Measurements from ENCODE around the gene CYCS.
"Not testable (repeated sequence)": the region's sequence is repeated elsewhere in the genome, so short reads cannot be mapped to it uniquely, and the experiment has no call there.

CYCS gene

GRCh38 chr7:25117226-25118047 is 7.6 kb downstream of the CYCS start:
- Histone ChIP-seq H3K9me3 (ENCODE audit: control insufficient read depth, insufficient read depth, low read length) (no peaks in the 10 kb centered on the region), H3K27me3 (ENCODE audit: control insufficient read depth, insufficient read depth, low read length) (no peaks in the 10 kb centered on the region), H3K9ac (ENCODE audit: low read depth, low read length) (no peak overlapping the region), H3K36me3 (ENCODE audit: control insufficient read depth, insufficient read depth, low read length) (peaks cover 13% of the 10 kb centered on the region), H3K4me3 (ENCODE audit: low read depth, low read length) (no peak overlapping the region), H3K4me1 (ENCODE audit: control insufficient read depth, insufficient read depth, low read length) (no peaks in the 10 kb centered on the region)

GRCh38 chr7:25116621-25117020 is 8.4 kb downstream of the CYCS start:
- Histone ChIP-seq H3K9ac (ENCODE audit: low read depth, low read length) (no peak overlapping the region), H3K27me3 (ENCODE audit: control insufficient read depth, insufficient read depth, low read length) (no peaks in the 10 kb centered on the region), H3K9me3 (ENCODE audit: control insufficient read depth, insufficient read depth, low read length) (no peaks in the 10 kb centered on the region), H3K36me3 (ENCODE audit: control insufficient read depth, insufficient read depth, low read length) (peaks cover 11% of the 10 kb centered on the region), H3K4me3 (ENCODE audit: low read depth, low read length) (no peak overlapping the region), H3K4me1 (ENCODE audit: control insufficient read depth, insufficient read depth, low read length) (no peaks in the 10 kb centered on the region)

- not testable (repeated sequence) for H3K9me3 ChIP-seq (ENCODE audit: control insufficient read depth, insufficient read depth, low read length); H3K4me1 ChIP-seq (ENCODE audit: control insufficient read depth, insufficient read depth, low read length); H3K9ac ChIP-seq (ENCODE audit: low read depth, low read length); H3K36me3 ChIP-seq (ENCODE audit: control insufficient read depth, insufficient read depth, low read length); H3K27me3 ChIP-seq (ENCODE audit: control insufficient read depth, insufficient read depth, low read length); H3K4me3 ChIP-seq (ENCODE audit: low read depth, low read length)
Measured at GRCh38 chr7:25110514-25110913, 14.5 kb downstream of the CYCS start.

GRCh38 chr7:25109276-25109675 is 15.8 kb downstream of the CYCS start:
- Histone ChIP-seq H3K4me3 (ENCODE audit: low read depth, low read length) (no peak overlapping the region), H3K36me3 (ENCODE audit: control insufficient read depth, insufficient read depth, low read length) (no peaks in the 10 kb centered on the region), H3K9me3 (ENCODE audit: control insufficient read depth, insufficient read depth, low read length) (no peaks in the 10 kb centered on the region), H3K4me1 (ENCODE audit: control insufficient read depth, insufficient read depth, low read length) (no peaks in the 10 kb centered on the region), H3K9ac (ENCODE audit: low read depth, low read length) (no peak overlapping the region), H3K27me3 (ENCODE audit: control insufficient read depth, insufficient read depth, low read length) (no peaks in the 10 kb centered on the region)

- no peaks in the 10 kb centered on the region for H3K4me1 ChIP-seq (ENCODE audit: control insufficient read depth, insufficient read depth, low read length)
- no peak overlapping the region for H3K4me3 ChIP-seq (ENCODE audit: low read depth, low read length)
- H3K36me3 ChIP-seq (ENCODE audit: control insufficient read depth, insufficient read depth, low read length) = no peaks in the 10 kb centered on the region
- no peak overlapping the region for H3K9ac ChIP-seq (ENCODE audit: low read depth, low read length)
- H3K9me3 ChIP-seq (ENCODE audit: control insufficient read depth, insufficient read depth, low read length) = no peaks in the 10 kb centered on the region
- H3K27me3 ChIP-seq (ENCODE audit: control insufficient read depth, insufficient read depth, low read length) = no peaks in the 10 kb centered on the region
Measured at GRCh38 chr7:25105911-25106310, 19.1 kb downstream of the CYCS start.

- H3K9me3 ChIP-seq (ENCODE audit: control insufficient read depth, insufficient read depth, low read length) = no peaks in the 10 kb centered on the region
- no peaks in the 10 kb centered on the region for H3K36me3 ChIP-seq (ENCODE audit: control insufficient read depth, insufficient read depth, low read length)
- H3K4me3 ChIP-seq (ENCODE audit: low read depth, low read length) = no peak overlapping the region
- H3K27me3 ChIP-seq (ENCODE audit: control insufficient read depth, insufficient read depth, low read length) = no peaks in the 10 kb centered on the region
- no peak overlapping the region for H3K9ac ChIP-seq (ENCODE audit: low read depth, low read length)
- H3K4me1 ChIP-seq (ENCODE audit: control insufficient read depth, insufficient read depth, low read length) = no peaks in the 10 kb centered on the region
Measured at GRCh38 chr7:25103773-25104172, 21.3 kb downstream of the CYCS start.

- no peaks in the 10 kb centered on the region for H3K27me3 ChIP-seq (ENCODE audit: control insufficient read depth, insufficient read depth, low read length)
- H3K4me3 ChIP-seq (ENCODE audit: low read depth, low read length) = no peak overlapping the region
- no peaks in the 10 kb centered on the region for H3K36me3 ChIP-seq (ENCODE audit: control insufficient read depth, insufficient read depth, low read length)
- H3K9ac ChIP-seq (ENCODE audit: low read depth, low read length) = no peak overlapping the region
- no peaks in the 10 kb centered on the region for H3K9me3 ChIP-seq (ENCODE audit: control insufficient read depth, insufficient read depth, low read length)
- no peaks in the 10 kb centered on the region for H3K4me1 ChIP-seq (ENCODE audit: control insufficient read depth, insufficient read depth, low read length)
Measured at GRCh38 chr7:25101817-25102216, 23.2 kb downstream of the CYCS start.

- H3K9ac ChIP-seq (ENCODE audit: low read depth, low read length) = no peak overlapping the region
- H3K4me1 ChIP-seq (ENCODE audit: control insufficient read depth, insufficient read depth, low read length) = no peaks in the 10 kb centered on the region
- no peak overlapping the region for H3K4me3 ChIP-seq (ENCODE audit: low read depth, low read length)
- H3K27me3 ChIP-seq (ENCODE audit: control insufficient read depth, insufficient read depth, low read length) = no peaks in the 10 kb centered on the region
- H3K9me3 ChIP-seq (ENCODE audit: control insufficient read depth, insufficient read depth, low read length) = no peaks in the 10 kb centered on the region
- no peaks in the 10 kb centered on the region for H3K36me3 ChIP-seq (ENCODE audit: control insufficient read depth, insufficient read depth, low read length)
Measured at GRCh38 chr7:25098096-25099046, 26.7 kb downstream of the CYCS start.

- H3K36me3 ChIP-seq (ENCODE audit: control insufficient read depth, insufficient read depth, low read length) = no peaks in the 10 kb centered on the region
- H3K9me3 ChIP-seq (ENCODE audit: control insufficient read depth, insufficient read depth, low read length) = no peaks in the 10 kb centered on the region
- no peaks in the 10 kb centered on the region for H3K4me1 ChIP-seq (ENCODE audit: control insufficient read depth, insufficient read depth, low read length)
- no peaks in the 10 kb centered on the region for H3K27me3 ChIP-seq (ENCODE audit: control insufficient read depth, insufficient read depth, low read length)
- H3K4me3 ChIP-seq (ENCODE audit: low read depth, low read length) = no peak overlapping the region
- no peak overlapping the region for H3K9ac ChIP-seq (ENCODE audit: low read depth, low read length)
Measured at GRCh38 chr7:25095516-25096345, 29.3 kb downstream of the CYCS start.

GRCh38 chr7:25093268-25093826 is 31.7 kb downstream of the CYCS start:
- Histone ChIP-seq H3K36me3 (ENCODE audit: control insufficient read depth, insufficient read depth, low read length) (no peaks in the 10 kb centered on the region), H3K4me3 (ENCODE audit: low read depth, low read length) (no peak overlapping the region), H3K9me3 (ENCODE audit: control insufficient read depth, insufficient read depth, low read length) (no peaks in the 10 kb centered on the region), H3K4me1 (ENCODE audit: control insufficient read depth, insufficient read depth, low read length) (no peaks in the 10 kb centered on the region), H3K9ac (ENCODE audit: low read depth, low read length) (no peak overlapping the region), H3K27me3 (ENCODE audit: control insufficient read depth, insufficient read depth, low read length) (no peaks in the 10 kb centered on the region)

- Histone ChIP-seq H3K27me3 (ENCODE audit: control insufficient read depth, insufficient read depth, low read length) (no peaks in the 10 kb centered on the region), H3K9me3 (ENCODE audit: control insufficient read depth, insufficient read depth, low read length) (no peaks in the 10 kb centered on the region), H3K4me3 (ENCODE audit: low read depth, low read length) (no peak overlapping the region), H3K36me3 (ENCODE audit: control insufficient read depth, insufficient read depth, low read length) (no peaks in the 10 kb centered on the region), H3K9ac (ENCODE audit: low read depth, low read length) (no peak overlapping the region), H3K4me1 (ENCODE audit: control insufficient read depth, insufficient read depth, low read length) (no peaks in the 10 kb centered on the region)
Measured at GRCh38 chr7:25091779-25092178, 33.3 kb downstream of the CYCS start.

Data from iPS-15b (cell line).